GM18498 (cell line): ENCODE data around the gene THOC3.
A peak's percentile ranks its signal among the peaks of the same experiment; 100 is the strongest.
"Not testable (repeated sequence)": the region's sequence is repeated elsewhere in the genome, so short reads cannot be mapped to it uniquely, and the experiment has no call there.

Experiments
- ATAC-seq: cut with Tn5 transposase; IDR thresholded peaks from one replicate; pipeline ENCODE4 v1.9.1; 2021; ENCODE audit warnings: mild to moderate bottlenecking, moderate library complexity; ENCODE audit not compliant: unreplicated experiment

Gene THOC3

DNA sequence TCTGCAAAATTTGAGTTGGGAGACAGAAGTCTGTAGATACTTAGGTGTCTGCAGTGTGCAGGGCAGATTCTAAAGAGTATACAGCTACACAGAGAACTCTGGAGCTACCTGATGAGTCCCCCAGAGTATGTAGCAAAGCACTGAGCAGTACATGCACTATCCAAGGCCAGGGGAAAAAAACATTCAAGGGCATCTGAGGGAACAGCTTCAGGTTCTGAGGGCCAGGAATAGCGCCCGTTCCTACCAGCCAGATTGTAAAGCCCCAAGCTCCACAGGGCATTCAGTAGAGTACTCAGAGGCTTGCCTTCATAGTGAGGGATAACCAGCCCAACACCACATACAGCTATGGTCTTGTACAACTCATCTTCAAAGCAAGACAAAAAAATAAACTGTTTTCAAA, 27.5 kb downstream of the THOC3 start:
- ATAC-seq = not testable (repeated sequence)

DNA sequence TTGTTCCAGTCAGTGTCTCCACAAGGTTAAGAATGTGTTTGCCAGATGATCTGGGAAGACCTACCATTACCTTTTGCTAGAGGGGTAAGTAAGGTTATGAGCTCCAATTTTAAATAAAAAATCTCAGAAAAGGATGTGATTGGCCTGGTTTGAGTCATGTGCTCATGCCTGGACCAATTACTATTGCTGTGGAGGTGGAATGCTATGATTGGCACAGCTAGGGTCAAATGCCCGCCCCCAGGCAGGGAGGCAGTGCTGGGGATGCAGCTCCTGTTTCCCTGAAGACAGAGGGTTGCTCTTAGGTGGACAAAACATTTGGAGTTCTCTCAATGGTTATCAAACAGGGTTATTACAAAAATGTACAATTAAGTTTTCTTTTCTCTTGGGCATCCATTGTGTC, 29.6 kb downstream of the THOC3 start:
- not testable (repeated sequence) for ATAC-seq

DNA sequence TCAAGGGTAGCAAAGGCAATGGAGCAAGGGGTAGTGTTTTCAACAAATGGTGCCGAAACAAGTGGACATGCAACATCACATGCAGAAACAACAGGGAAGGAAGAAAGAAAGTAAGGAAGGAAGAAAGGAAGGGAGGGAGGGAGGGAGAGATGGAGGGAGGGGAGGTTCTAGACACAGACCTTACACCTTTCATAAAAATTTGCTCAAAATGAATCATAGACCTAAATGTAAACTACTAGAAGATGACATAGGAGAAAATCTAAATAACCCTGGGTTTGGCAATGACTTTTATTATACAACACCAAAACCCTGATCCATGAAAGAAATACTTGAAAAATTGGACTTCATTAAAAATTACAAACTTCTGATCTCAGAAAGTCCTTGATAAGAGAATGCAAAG, 39.4 kb downstream of the THOC3 start:
- not testable (repeated sequence) for ATAC-seq

DNA sequence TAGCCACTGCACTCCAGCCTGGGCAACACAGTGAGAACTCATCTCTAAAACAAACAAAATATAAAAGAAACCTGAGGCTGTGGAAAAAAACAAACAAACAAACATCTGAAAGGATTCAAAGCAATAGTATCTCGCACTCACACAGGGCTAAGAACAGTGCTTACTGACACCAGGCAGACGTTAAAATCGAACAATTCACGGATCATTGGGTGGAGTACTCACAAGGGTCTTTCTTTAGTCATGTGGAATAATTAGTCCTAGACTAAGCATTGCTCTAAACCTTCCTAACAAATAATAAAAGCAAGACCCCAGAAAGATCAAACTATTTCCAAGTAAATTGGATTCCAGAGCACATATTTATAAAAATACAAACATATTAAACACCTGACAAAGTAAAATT, 43.0 kb downstream of the THOC3 start:
- not testable (repeated sequence) for ATAC-seq

DNA sequence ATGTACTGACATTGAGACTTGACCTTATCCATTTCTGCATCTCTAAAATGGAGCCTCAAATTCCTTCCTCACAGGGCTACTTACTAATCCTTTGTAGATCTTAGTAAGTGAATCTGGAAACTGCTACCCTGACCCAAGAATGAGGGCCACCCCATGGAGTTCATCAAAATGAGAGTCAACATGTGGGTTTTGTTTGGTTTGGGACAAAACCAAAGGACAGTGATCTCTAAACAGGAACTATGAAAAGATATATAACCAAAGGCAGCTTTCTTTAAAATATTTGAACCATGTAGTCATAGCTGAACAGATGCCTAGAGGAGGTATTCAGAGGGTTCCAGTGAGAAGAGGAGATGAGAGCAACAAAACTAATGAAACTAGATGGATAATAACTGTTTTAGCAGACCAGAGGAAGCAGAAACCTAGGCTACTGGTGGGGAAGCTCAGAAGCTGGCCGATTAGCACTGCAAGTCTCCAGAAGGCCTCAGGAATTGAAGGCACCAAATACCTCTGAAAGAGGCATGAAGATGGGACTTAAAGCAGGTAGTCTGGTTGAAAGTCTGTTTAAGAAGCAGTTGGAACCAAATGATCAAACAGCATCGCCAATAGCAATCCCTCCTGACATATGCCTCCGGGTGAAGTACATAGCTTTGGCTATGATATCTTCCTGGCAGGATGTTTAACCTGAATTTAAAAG, 45.8 kb downstream of the THOC3 start:
- ATAC-seq = no peak

DNA sequence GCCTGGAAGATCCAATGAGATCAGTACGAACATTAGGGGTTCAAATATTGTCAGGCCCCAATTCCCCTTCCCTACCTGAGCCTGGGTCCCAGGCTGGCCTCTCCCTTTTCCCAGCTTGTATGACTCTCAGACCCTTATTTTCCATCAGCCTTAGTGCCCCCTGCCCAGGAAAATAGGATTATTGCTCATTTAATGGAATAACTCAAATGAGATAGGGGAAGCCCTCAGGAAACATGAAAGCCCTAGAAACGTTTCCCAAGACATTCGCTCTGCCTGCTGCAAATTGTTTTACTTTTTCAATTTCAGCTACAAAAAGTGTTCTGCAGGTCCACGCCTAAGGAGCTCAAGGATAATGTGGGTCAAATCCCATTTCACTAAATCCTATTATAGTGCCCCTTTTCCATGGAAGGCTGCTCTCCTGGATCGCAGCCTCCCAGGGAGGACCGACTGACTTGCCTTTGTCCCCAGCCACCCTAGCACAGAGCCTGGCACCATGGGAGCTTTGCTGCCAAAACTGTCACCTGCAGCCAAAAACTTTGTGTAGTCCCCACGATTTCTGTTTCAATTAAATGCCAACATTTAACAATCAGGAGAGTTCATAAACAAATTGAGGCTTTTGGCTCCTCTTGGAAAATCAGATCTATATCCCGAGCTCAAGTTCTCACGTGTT, 46.9 kb downstream of the THOC3 start:
- ATAC-seq = no peak

DNA sequence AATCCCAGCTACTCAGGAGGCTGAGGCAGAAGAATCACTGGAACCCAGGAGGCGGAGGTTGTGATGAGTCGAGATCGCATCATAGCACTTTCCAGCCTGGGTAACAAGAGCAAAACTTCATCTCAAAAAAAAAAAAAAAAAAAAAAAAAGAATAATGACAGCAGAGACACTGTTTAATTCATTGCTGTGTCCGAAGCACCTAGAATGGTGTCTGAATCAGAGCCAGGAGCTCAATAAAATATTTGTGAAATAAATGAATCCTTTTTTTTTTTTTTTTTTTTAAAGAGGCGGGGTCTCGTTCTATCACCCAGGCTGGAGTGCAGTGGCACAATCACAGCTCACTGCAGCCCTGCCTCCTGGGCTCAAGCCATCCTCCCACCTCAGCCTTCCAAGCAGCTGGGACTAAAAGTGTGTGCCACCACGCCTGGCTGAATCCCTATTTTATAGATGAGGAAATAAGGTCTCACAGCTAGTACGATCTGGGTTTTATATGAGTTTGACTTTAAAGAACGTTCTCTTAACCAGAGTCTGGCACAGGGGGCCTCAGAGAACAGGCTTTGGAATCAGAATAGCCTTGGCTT, 47.8 kb downstream of the THOC3 start:
- ATAC-seq = no peak

DNA sequence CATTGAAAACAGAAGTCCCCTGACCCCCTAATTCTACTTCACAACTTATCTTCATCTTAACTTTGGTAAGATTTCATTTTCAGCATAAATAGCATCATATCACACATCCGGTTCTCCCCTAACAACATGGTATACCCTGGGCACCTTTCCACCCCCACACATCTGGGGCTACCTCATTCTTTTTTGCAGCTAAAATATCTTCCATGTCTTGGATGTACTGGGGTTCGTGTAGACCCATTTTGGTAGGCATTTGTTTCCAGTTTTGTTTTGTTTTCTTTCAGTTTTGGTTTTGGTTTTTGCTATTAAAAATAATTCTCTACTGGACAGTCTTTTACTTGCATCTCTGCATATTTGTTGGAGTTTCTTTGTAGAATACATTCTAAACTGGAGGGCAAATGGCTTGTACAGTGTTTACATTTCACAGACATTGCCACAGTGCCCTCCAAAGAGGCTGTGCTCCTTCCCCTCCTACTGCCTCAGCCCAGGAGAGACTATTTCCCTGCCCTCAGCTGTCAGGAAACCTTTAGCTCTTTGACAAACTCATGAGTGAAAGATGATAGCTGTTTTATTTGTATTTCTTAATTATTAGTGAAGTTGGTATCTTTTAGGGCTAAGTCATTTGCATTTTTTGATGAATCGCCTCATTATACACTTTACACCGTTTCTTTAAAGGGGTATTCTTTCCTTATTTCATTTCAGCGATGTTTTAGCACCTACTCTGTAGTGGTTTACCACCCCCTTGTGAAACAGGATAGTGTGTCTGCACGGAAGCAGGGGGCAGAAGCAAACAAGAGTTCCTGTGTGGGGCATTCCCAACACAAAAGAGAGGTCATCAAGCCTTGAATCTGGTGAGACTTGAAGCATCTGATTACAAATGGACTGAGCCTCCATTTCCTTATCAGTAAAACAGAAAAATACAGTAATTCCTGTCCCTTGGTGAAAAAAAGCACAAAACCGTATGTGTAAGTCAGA, 52.8 kb downstream of the THOC3 start:
- ATAC-seq = peak; percentile 70

DNA sequence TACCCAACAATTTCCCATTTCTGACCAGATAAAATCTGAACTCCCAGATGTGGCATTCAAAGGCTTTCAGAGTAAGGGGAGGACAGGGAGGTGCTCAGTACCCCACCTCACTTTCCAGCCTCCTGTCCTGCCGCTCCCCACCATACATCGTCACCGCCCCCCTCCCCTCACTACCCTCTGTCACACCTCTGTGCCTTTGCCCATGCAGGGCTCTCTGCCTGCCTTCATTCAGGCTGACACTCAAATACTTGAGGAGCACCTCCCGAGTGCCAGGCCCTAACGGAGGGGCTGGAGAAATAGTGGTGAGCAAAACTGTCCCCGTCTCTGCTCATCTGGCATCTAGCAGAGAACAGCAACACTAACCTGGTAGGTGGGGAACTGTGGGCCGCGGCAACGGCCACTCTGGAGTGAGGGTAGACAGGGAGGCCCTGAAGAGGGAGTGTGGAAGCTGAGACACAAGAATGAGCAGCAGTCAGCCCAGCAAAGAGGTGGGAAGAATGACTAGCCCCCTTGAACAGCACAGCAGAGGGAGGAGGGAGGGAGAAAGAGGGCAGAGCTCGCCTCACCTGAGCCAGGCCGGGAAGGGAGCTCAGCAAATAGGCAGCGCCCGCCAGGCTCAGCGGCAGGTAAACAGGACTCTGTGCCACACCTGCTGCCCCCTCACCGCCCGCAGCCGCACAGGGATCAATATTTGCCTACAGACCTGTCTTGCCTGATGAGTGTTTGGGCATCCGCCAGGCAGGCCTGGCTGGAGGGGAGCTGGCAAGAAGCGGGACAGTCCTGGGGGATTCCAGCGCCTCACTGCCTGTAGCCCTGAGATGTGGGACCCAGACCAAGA, 54.1 kb downstream of the THOC3 start:
- ATAC-seq = not testable (repeated sequence)

DNA sequence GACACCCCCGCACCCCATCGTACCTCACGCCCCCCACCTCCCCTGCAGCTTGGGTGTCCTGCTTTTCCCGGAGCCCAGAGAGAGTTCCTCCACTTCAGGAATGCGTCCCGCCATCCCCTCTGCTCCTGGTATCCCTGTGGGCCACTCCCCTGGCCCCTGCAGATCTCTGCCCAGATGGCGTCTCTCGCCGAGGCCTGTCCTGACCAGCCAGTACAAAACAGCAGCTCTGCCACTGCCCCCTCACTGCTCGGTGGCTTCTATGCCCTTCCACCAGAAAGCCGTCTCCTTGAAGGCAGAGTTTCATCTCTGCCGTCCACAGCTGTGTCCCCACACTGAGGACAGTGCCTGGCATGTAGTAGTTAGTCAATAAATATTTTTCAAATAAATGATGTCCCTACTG, 58.0 kb downstream of the THOC3 start:
- ATAC-seq = not testable (repeated sequence)
